Liver (tissue), 3 donors: ENCODE data around the gene GOLGA6L7.
"Not testable (repeated sequence)": the region's sequence is repeated elsewhere in the genome, so short reads cannot be mapped to it uniquely, and the experiment has no call there.

Experiments
- EGR1 ChIP-seq, 2 donors: IDR thresholded peaks; 2 replicates each; pipeline ENCODE4 v1.6.1; 2016 to 2018; ENCODE audit warnings: antibody characterized with exemption in 2 of 2, low read depth in 2 of 2
- GABPA ChIP-seq, 2 donors: IDR thresholded peaks in 1 of 2; conservative IDR thresholded peaks in 1 of 2; 2 replicates each; pipeline ENCODE4 v1.6.1; 2016; ENCODE audit warnings: antibody characterized with exemption in 2 of 2, mild to moderate bottlenecking in 1 of 2, moderate library complexity in 1 of 2
- HNF4A ChIP-seq, 2 donors: conservative IDR thresholded peaks; 2 replicates each; pipeline ENCODE4 v1.6.1; 2016; ENCODE audit warnings: antibody characterized with exemption in 2 of 2, mild to moderate bottlenecking in 2 of 2
- HNF4G ChIP-seq: IDR thresholded peaks from 2 replicates; pipeline ENCODE4 v1.6.1; 2016; ENCODE audit warnings: antibody characterized with exemption
- JUND ChIP-seq, 2 donors: IDR thresholded peaks; 2 replicates each; pipeline ENCODE4 v1.6.1; 2016; ENCODE audit warnings: antibody characterized with exemption in 2 of 2
- NR2F2 ChIP-seq: IDR thresholded peaks from 2 replicates; pipeline ENCODE4 v1.6.1; 2016; ENCODE audit warnings: antibody characterized with exemption
- RXRA ChIP-seq, 2 donors: IDR thresholded peaks; 2 replicates each; pipeline ENCODE4 v1.6.1; 2017 to 2018; ENCODE audit warnings: antibody characterized with exemption in 2 of 2, mild to moderate bottlenecking in 1 of 2
- TAF1 ChIP-seq: conservative IDR thresholded peaks from 2 replicates; pipeline ENCODE4 v1.6.1; 2016; ENCODE audit warnings: antibody characterized with exemption, mild to moderate bottlenecking
- YY1 ChIP-seq: IDR thresholded peaks from 2 replicates; pipeline ENCODE4 v1.6.1; 2016; ENCODE audit warnings: antibody characterized with exemption, mild to moderate bottlenecking
- TF ChIP-seq, protein P1 (sequence below): fragments of 150-350 bp; IDR thresholded peaks from 2 replicates; pipeline ENCODE4 v1.5.1; 2017; ENCODE audit warnings: improper control_type of control experiment, low read depth, low read length; ENCODE audit not compliant: missing input control
- TF ChIP-seq, protein P2 (sequence below): IDR thresholded peaks from 2 replicates; pipeline ENCODE4 v1.6.1; 2016; ENCODE audit warnings: antibody characterized with exemption
- TF ChIP-seq, protein P3 (sequence below): IDR thresholded peaks from 2 replicates; pipeline ENCODE4 v1.6.1; 2016; ENCODE audit warnings: antibody characterized with exemption, mild to moderate bottlenecking
- TF ChIP-seq, protein P4 (sequence below): IDR thresholded peaks from 2 replicates; pipeline ENCODE4 v1.6.1; 2016; ENCODE audit warnings: antibody characterized with exemption
- TF ChIP-seq, protein P5 (sequence below): IDR thresholded peaks from 2 replicates; pipeline ENCODE4 v1.6.1; 2016; ENCODE audit warnings: antibody characterized with exemption
- donor health status: healthy.
- donor health status: healthy.

DNA sequence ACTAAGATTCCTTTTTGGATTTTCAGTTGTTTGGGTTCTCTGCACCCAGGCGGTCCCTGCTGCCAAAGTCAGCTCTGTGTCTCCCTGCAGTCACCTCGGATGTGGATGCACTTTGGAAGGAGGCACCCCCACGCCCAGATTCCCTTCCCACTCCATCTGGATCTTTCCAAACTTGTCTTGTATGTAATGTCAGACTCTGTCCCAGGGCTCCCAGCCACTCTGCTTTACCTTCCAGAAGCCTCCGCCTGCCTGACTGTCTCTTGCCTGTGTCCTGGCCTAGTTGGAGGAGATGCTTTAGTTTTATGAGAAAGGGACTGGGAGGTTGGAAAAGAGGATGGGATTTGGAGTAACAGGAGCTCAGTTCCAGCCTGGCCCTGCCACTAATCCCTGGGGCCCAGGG lies 41.8 kb upstream of the GOLGA6L7 start:
- TF ChIP-seq, protein P1, sequence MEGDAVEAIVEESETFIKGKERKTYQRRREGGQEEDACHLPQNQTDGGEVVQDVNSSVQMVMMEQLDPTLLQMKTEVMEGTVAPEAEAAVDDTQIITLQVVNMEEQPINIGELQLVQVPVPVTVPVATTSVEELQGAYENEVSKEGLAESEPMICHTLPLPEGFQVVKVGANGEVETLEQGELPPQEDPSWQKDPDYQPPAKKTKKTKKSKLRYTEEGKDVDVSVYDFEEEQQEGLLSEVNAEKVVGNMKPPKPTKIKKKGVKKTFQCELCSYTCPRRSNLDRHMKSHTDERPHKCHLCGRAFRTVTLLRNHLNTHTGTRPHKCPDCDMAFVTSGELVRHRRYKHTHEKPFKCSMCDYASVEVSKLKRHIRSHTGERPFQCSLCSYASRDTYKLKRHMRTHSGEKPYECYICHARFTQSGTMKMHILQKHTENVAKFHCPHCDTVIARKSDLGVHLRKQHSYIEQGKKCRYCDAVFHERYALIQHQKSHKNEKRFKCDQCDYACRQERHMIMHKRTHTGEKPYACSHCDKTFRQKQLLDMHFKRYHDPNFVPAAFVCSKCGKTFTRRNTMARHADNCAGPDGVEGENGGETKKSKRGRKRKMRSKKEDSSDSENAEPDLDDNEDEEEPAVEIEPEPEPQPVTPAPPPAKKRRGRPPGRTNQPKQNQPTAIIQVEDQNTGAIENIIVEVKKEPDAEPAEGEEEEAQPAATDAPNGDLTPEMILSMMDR: not testable (repeated sequence)
- not testable (repeated sequence) for TF ChIP-seq EGR1 (IDR thresholded peaks at IDR 0.05; ENCODE audit: low read depth in 2 of 2); RXRA (IDR thresholded peaks at IDR 0.05); JUND (IDR thresholded peaks at IDR 0.05); HNF4A (conservative IDR thresholded peaks at IDR 0.05); YY1; TAF1; HNF4G; GABPA (IDR thresholded peaks at IDR 0.05 in 1 of 2, conservative IDR thresholded peaks at IDR 0.05 in 1 of 2); NR2F2
- TF ChIP-seq, protein P2, sequence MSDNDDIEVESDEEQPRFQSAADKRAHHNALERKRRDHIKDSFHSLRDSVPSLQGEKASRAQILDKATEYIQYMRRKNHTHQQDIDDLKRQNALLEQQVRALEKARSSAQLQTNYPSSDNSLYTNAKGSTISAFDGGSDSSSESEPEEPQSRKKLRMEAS: not testable (repeated sequence)
- TF ChIP-seq, protein P3, sequence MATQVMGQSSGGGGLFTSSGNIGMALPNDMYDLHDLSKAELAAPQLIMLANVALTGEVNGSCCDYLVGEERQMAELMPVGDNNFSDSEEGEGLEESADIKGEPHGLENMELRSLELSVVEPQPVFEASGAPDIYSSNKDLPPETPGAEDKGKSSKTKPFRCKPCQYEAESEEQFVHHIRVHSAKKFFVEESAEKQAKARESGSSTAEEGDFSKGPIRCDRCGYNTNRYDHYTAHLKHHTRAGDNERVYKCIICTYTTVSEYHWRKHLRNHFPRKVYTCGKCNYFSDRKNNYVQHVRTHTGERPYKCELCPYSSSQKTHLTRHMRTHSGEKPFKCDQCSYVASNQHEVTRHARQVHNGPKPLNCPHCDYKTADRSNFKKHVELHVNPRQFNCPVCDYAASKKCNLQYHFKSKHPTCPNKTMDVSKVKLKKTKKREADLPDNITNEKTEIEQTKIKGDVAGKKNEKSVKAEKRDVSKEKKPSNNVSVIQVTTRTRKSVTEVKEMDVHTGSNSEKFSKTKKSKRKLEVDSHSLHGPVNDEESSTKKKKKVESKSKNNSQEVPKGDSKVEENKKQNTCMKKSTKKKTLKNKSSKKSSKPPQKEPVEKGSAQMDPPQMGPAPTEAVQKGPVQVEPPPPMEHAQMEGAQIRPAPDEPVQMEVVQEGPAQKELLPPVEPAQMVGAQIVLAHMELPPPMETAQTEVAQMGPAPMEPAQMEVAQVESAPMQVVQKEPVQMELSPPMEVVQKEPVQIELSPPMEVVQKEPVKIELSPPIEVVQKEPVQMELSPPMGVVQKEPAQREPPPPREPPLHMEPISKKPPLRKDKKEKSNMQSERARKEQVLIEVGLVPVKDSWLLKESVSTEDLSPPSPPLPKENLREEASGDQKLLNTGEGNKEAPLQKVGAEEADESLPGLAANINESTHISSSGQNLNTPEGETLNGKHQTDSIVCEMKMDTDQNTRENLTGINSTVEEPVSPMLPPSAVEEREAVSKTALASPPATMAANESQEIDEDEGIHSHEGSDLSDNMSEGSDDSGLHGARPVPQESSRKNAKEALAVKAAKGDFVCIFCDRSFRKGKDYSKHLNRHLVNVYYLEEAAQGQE: not testable (repeated sequence)
- TF ChIP-seq, protein P4, sequence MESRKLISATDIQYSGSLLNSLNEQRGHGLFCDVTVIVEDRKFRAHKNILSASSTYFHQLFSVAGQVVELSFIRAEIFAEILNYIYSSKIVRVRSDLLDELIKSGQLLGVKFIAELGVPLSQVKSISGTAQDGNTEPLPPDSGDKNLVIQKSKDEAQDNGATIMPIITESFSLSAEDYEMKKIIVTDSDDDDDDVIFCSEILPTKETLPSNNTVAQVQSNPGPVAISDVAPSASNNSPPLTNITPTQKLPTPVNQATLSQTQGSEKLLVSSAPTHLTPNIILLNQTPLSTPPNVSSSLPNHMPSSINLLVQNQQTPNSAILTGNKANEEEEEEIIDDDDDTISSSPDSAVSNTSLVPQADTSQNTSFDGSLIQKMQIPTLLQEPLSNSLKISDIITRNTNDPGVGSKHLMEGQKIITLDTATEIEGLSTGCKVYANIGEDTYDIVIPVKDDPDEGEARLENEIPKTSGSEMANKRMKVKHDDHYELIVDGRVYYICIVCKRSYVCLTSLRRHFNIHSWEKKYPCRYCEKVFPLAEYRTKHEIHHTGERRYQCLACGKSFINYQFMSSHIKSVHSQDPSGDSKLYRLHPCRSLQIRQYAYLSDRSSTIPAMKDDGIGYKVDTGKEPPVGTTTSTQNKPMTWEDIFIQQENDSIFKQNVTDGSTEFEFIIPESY: not testable (repeated sequence)
- TF ChIP-seq, protein P5, sequence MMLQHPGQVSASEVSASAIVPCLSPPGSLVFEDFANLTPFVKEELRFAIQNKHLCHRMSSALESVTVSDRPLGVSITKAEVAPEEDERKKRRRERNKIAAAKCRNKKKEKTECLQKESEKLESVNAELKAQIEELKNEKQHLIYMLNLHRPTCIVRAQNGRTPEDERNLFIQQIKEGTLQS: not testable (repeated sequence)
